Calu3 (cell line): Measurements from ENCODE around the gene PSMB7. TPM values are rescaled to one million over a fixed set of nuclear protein-coding genes. Genes with fewer than 3 reads are reported as not detected.

Experiments used
- BruUV-seq: library from RNA; stranded (reverse); fragments of 400-500 nt; replicated peaks from 2 replicates; lab custom pipeline; 2021; lab: Mats Ljungman, UMichigan
- CTCF ChIA-PET: fragments of 300-600 bp; sonication (Branson Sonifier 250); formaldehyde crosslinking; loops from one replicate; lab custom pipeline; 2022; ENCODE audit warnings: antibody characterized with exemption; lab: Charles Lee
- DNase-seq: peaks from one replicate; pipeline ENCODE4 v3.0.0; 2022
- H3K27ac Mint-ChIP-seq: one replicate; pipeline ENCODE4 v1.8.0; 2022; ENCODE audit warnings: mixed read lengths; ENCODE audit not compliant: unreplicated experiment
- H3K27me3 Mint-ChIP-seq: one replicate; pipeline ENCODE4 v1.8.0; 2022; ENCODE audit warnings: mixed read lengths; ENCODE audit not compliant: unreplicated experiment
- H3K36me3 Mint-ChIP-seq: one replicate; pipeline ENCODE4 v1.8.0; 2022; ENCODE audit warnings: mild to moderate bottlenecking, moderate library complexity, mixed read lengths; ENCODE audit not compliant: insufficient read depth, unreplicated experiment
- H3K4me1 Mint-ChIP-seq: one replicate; pipeline ENCODE4 v1.8.0; 2022; ENCODE audit warnings: mild to moderate bottlenecking, low read depth, mixed read lengths; ENCODE audit not compliant: unreplicated experiment
- H3K4me3 Mint-ChIP-seq: one replicate; pipeline ENCODE4 v1.8.0; 2022; ENCODE audit warnings: mild to moderate bottlenecking, low read depth, moderate library complexity, mixed read lengths; ENCODE audit not compliant: unreplicated experiment
- H3K9me3 Mint-ChIP-seq: one replicate; pipeline ENCODE4 v1.8.0; 2022; ENCODE audit warnings: low read depth, mixed read lengths; ENCODE audit not compliant: unreplicated experiment
- CTCF ChIP-seq: fragments of 200-600 bp; IDR thresholded peaks from one replicate; pipeline ENCODE4 v1.8.0; 2022; ENCODE audit warnings: antibody characterized with exemption; ENCODE audit not compliant: unreplicated experiment
- intact Hi-C: fragments of 100-400 bp; cut with micrococcal nuclease; formaldehyde crosslinking; loops from one replicate; pipeline ENCODE4 v1.10.0; 2022; ENCODE audit not compliant: unreplicated experiment
- total RNA-seq: library from RNA; stranded (reverse); gene quantifications from 2 replicates; pipeline ENCODE4 v1.2.3, GENCODE V29; 2022

PSMB7 gene
- total RNA-seq, 1 experiment from 2014 or later: 137 TPM

- Mint-ChIP-seq H3K36me3 (peaks cover 9% of the 10 kb centered on the region), H3K27me3 (no peaks in the 10 kb centered on the region), H3K27ac (peak overlapping the region; percentile 32), H3K4me1 (peaks cover 52% of the 10 kb centered on the region), H3K9me3 (no peaks in the 10 kb centered on the region), H3K4me3 (no peak overlapping the region)
- no peak for TF ChIP-seq CTCF
- intact Hi-C loops: no loop called here
- DNase-seq: no peak
- CTCF ChIA-PET: interaction anchor here (0.7 kb wide), 1 partner anchor 45 kb away, joined by 3 read pairs; no protein-coding TSS in a partner anchor
- BruUV-seq: no TSS peak
These were observed 48.6 kb downstream of the PSMB7 start for GRCh38 chr9:124366476-124367220.

- Mint-ChIP-seq H3K27ac (peak overlapping the region; percentile 11), H3K36me3 (peaks cover 9% of the 10 kb centered on the region), H3K9me3 (no peaks in the 10 kb centered on the region), H3K4me3 (no peak overlapping the region), H3K4me1 (peaks cover 45% of the 10 kb centered on the region), H3K27me3 (no peaks in the 10 kb centered on the region)
- intact Hi-C loops: no loop called here
- CTCF ChIA-PET: no interaction called here
- DNase-seq: no peak
- BruUV-seq: no TSS peak
- no peak for TF ChIP-seq CTCF
These were observed 50.2 kb downstream of the PSMB7 start for GRCh38 chr9:124365036-124365435.

- no peak for DNase-seq
- Mint-ChIP-seq H3K4me1 (peaks cover 44% of the 10 kb centered on the region), H3K27ac (no peak overlapping the region), H3K36me3 (peaks cover 14% of the 10 kb centered on the region), H3K9me3 (no peaks in the 10 kb centered on the region), H3K4me3 (no peak overlapping the region), H3K27me3 (no peaks in the 10 kb centered on the region)
- intact Hi-C loops: no loop called here
- no TSS peak for BruUV-seq
- no peak for TF ChIP-seq CTCF
- CTCF ChIA-PET: no interaction called here
These were observed 51.1 kb downstream of the PSMB7 start for GRCh38 chr9:124364141-124364540.

- DNase-seq: no peak
- CTCF ChIA-PET: no interaction called here
- H3K4me1 Mint-ChIP-seq: peaks cover 37% of the 10 kb centered on the region
- no peak for TF ChIP-seq CTCF
- H3K27me3 Mint-ChIP-seq: no peaks in the 10 kb centered on the region
- no peak overlapping the region for H3K27ac Mint-ChIP-seq
- intact Hi-C loops: no loop called here
- H3K4me3 Mint-ChIP-seq: no peak overlapping the region
- BruUV-seq: no TSS peak
- peaks cover 14% of the 10 kb centered on the region for H3K36me3 Mint-ChIP-seq
- no peaks in the 10 kb centered on the region for H3K9me3 Mint-ChIP-seq
These were observed 51.7 kb downstream of the PSMB7 start for GRCh38 chr9:124363326-124364096.
